Skin of body (tissue), 2 donors: ENCODE data around the gene FOXO3. TPM values are rescaled to one million over a fixed set of nuclear protein-coding genes. Genes with fewer than 3 reads are reported as not detected.
"Not testable (repeated sequence)": the region's sequence is repeated elsewhere in the genome, so short reads cannot be mapped to it uniquely, and the experiment has no call there.

Experiments
- DNase-seq: peaks from one replicate; lab custom pipeline; 2025; lab: John Stamatoyannopoulos, UW
- total RNA-seq: library from RNA; depleted of rRNA; stranded (reverse); fragments of >200 nt; gene quantifications from one replicate; pipeline ENCODE4 v1.2.3, GENCODE V29; 2014

Gene FOXO3
- total RNA-seq, 1 donor from 2014 or later = 48.8 TPM

DNA sequence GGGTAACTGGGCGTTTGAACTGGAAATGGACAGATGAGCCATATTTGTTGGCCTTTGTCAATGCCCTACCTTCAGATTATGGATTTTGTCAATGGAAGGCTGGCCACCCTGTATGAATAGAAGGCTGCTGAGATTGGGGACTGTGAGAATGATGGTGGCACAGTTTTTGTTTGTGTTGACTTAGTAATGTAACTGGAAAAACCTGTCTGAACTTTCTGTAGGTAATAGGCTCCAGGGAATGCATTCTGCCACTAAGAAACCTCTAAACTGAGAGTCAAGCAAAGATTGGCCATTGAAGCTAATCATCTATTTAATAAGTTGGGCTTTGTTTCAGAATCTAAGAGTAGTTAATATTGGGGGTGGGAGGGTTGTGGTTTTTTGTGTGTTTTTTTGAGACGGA is 97.5 kb downstream of the FOXO3 start:
- DNase-seq = no peak

DNA sequence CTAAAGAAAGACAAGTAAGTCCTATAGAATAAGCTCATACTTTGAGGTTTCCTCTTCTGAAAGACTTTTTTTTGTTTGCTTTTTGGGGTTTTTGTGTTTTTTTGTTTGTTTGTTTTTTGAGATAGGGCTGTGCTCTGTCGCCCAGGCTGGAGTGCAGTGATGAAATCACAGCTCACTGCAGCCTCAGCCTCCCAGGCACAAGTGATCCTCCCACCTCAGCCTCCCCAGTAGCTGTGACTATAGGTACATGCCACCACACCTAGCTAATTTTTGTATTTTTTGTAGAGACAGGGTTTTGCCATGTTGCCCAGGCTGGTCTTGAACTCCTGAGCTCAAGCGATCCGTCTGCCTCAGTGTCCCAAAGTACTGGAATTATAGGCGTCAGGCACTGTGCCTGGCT is 98.1 kb downstream of the FOXO3 start:
- not testable (repeated sequence) for DNase-seq

DNA sequence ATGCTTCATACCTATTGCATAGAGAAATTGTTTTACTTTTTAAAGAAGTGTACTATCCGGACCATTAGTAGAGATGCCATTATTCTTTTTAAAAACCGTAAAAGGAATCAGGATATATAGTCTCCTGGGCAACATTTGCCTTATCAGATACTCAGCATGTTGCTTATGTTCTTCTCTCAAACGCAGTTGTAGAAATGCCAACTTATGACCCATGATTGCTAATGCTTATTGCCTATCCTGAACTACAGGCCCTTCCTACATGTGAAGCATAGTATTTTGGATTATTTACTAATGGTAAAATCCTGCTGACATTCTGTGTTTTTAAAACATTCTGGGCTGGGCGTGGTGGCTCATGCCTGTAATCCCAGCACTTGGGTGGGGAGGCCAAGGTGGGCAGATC is 99.5 kb downstream of the FOXO3 start:
- no peak for DNase-seq

DNA sequence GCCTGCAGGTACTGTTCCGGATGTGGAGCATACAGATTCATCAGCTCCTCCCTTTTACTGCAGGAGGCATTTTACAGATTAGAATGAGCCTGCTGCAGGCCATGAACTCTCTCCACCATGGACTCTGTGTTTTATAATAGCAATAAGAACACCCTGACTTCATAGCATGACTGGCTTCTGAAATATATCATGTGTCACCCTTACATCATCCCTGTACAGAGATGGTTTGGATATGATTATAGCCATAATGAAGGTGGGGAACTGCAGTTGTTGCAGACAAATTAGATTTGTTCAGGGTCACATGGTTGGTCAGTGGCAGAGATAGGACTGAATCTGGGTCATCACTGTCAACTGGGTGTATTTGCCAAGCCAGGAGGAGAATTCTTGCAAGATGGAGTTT is 100.7 kb downstream of the FOXO3 start:
- DNase-seq = no peak

DNA sequence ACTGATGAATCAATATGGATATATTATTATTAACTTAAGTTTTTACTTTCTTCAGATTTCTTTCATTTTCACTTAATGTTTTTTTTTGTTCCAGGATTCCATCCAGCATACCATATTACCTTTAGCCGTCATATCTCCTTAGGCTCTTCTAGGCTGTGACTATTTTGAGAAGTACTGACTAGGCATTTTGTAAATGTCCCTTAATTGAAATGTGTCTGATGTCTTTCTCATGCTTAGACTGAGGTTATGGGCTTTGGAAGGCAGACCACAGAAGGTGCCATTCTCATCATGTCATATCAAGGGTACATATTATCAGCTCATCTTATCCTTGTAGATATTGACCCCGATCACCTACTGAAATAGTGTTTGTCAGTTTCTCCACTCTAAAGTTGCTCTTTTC is 101.3 kb downstream of the FOXO3 start:
- no peak for DNase-seq

DNA sequence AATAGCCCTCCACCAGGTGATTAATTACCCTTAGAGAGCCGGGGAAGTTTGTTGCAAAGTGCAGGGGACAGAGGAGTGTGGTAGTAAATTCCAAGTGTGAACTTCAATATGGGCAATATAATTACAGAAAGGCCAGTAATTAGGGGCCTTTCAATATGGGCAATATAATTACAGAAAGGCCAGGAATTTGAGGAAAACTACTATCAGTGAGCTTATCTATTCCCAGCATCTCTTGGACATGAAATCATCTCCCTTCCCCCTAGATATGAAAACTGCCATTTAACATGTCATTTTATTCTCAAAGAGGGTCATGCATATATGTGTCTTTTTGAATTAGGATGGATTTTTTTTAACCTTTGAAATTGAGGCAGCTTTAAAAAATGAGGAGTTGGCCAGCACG is 102.0 kb downstream of the FOXO3 start:
- no peak for DNase-seq

DNA sequence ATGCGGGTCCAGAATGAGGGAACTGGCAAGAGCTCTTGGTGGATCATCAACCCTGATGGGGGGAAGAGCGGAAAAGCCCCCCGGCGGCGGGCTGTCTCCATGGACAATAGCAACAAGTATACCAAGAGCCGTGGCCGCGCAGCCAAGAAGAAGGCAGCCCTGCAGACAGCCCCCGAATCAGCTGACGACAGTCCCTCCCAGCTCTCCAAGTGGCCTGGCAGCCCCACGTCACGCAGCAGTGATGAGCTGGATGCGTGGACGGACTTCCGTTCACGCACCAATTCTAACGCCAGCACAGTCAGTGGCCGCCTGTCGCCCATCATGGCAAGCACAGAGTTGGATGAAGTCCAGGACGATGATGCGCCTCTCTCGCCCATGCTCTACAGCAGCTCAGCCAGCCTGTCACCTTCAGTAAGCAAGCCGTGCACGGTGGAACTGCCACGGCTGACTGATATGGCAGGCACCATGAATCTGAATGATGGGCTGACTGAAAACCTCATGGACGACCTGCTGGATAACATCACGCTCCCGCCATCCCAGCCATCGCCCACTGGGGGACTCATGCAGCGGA is 102.9 kb downstream of the FOXO3 start:
- not testable (repeated sequence) for DNase-seq

DNA sequence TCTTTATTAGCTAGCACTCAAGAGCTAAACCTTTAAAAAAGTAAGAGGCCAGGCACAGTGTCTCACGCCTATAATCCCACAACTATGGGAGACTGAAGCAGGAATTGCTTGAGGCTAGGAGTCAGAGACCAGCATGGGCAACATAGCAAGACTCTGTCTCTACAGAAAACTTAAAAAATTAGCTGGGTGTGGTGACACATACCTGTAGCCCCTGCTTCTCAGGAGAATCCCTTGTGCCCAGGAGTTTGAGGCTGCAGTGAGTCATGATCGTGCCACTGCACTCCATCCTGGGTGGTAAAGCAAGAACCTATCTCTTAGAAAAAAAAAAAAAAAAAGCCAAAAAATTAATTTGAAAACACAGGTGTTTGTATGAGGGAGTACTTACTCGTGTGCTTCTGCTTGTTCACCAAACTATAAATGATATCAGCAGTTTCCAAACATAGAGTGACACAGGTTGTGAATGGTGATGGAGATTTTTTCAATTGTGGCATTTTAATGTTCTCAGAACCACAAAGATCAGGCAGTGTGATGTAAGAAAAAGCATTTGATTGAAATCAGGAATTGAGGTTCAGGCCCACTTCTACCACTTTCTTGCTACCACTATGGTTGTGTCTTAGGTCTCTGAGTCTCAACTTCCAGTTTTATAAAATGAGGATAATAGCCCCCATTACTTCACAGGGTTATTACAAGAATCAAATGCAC is 104.9 kb downstream of the FOXO3 start:
- no peak for DNase-seq

DNA sequence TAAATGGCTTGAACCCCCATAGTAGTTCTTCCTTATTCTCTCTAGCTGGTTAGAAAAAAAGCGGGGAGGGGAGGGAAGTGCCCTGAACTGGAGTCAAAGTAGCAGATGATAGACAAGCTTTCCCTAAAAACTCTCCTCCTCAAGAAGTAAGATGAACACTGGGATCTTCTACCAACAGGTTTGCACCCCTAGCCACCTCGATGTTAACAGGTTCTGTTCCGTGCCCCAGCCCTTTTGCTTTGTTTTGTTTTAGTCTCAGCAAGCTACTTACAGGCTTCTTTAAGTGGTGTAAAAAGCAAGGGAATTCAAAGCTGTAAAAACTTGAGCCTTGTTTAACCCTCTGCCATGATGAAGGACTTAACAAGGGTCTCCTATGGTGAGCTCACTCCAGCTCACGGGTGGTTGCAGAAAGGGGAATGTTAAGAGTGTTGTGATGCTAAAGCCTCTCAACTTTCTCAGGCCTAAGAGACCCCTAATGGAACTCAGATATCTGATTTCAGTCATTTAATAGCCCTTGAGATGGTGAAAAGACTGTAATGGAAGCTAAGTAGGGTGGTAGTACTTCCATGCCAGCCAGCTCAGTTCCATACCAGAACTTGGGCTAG is 106.0 kb downstream of the FOXO3 start:
- no peak for DNase-seq

DNA sequence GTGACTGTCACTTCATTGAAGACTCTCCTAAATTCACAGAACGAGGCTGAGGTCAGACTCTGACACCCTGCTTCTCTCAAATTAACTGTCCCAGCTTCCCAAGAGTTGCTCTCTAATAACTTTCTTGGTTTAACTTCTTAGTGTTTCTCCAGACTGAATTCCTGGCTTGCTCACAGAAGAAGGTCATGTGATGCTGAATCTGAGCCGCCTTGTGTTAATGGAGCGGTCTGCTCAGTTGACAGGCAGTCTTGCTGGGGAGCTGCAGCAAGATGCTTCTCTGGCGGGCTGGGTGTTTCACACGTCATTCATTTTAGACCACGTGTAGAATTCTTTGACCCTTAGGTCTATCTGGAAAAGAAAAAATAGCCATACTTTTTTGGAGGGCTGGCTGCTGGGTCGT is 107.3 kb downstream of the FOXO3 start:
- peak; percentile 33 for DNase-seq

DNA sequence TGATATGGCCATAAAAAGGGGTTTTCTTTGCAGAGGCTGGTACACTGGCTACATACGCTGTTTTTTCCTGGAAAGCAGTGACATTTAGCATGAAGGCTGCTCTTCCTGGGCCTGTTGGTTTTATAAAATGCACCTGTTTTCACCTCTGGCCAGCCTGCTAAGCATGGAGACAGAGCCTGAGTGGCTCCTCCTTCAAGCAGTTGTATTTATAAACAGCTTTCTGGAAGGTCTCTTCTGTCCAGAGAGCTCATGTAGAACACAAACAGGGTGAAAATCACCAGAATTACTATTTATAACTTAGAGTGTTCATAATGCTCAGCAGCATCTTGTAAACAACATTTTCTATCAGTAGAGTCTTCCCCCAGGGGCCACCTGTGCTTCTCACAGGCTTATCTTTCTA is 109.0 kb downstream of the FOXO3 start:
- no peak for DNase-seq

DNA sequence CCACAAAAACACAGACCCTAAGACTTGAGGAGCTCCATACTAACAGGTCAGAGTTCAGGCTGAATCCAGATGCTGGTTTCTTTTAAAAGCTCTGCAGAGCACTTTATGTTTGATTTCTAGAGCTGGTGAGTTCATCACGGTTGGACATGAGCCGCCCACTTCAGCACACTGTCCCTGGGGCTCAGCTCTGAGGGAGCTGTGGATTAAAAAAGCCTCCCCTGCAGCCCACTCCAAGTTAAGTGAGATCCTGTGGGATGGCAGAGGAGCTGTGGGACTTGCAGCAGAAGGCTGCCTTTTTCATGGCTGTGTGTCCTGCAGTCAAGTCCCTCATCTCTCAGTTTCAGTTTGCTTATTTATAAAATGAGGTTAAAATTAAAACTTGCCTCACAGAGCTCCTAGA is 110.5 kb downstream of the FOXO3 start:
- DNase-seq = no peak

DNA sequence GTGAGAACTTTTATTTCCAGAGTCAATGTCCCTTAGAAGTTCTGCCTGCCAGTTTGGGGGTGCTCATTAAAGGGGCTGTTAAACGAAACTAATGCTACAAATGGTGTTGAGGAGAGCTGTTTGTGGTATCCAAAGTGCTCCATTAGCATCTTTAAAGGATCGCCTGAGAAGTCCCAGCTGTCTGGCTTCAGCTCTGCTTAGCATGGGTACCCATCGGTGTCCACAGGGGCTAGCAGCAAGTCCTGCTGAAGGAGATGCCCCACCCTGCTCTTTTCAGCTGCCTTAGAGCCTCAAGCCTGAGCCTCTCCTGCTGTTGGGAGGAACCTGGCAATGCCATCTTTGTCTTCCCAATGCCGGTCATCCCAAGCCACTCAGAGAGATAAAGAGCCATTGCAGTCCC is 111.1 kb downstream of the FOXO3 start:
- DNase-seq = no peak

DNA sequence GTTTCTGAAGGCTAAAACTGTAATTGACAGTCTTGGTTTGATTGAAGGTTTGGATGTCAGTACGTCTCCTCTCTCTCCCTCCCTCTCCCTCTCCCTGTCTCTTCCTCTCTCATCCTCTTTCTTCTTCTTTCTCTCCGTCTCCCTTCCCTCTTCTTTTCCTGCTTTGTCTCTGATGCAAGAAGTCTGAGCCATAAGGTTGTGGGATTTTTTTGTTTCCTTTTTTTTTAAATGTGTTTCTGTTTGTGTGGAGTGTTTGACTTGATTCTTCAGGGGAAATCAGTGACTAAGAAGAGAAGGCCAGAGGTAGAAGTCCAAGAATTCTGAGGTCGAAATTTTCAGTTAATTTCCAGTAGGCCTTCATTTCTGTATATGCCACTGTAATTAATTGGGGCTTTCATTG is 111.9 kb downstream of the FOXO3 start:
- no peak for DNase-seq

DNA sequence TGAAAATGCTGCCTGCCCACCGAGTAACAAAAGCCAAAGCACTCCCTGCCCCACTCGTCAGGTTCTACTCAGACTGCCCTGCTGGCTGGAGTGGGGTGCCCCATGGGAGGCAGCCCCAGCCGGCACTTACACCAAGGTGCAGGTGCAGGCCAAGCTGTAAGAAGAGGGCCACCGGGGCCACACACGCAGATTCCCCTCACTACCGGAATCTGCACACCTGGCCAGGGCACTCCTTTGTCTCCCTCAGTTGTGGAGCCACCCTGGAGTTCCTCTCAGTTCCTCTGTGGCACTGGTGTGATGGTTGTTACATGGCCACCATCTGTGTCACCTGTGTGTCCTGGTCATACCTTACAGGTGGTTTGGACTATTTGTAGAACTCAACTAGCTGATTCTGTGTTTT is 112.4 kb downstream of the FOXO3 start:
- no peak for DNase-seq

DNA sequence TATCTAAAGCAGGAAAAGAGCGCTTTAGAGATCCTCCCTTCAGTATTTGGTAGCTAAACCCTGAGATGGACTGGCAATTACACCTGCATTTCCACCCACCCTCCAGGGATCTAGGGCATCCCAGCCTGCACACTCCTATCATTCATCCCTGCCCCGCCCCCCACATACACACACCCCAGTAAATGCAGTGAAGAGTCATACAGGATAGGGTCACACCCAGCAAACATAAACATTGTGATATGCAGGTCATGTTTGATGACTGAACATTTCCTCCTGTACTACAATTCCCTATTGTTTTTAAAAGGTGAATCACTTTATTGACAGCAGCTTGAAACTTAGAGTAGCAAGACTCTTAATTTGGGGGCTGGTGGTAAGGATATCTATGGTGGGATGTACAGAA is 112.9 kb downstream of the FOXO3 start:
- no peak for DNase-seq

DNA sequence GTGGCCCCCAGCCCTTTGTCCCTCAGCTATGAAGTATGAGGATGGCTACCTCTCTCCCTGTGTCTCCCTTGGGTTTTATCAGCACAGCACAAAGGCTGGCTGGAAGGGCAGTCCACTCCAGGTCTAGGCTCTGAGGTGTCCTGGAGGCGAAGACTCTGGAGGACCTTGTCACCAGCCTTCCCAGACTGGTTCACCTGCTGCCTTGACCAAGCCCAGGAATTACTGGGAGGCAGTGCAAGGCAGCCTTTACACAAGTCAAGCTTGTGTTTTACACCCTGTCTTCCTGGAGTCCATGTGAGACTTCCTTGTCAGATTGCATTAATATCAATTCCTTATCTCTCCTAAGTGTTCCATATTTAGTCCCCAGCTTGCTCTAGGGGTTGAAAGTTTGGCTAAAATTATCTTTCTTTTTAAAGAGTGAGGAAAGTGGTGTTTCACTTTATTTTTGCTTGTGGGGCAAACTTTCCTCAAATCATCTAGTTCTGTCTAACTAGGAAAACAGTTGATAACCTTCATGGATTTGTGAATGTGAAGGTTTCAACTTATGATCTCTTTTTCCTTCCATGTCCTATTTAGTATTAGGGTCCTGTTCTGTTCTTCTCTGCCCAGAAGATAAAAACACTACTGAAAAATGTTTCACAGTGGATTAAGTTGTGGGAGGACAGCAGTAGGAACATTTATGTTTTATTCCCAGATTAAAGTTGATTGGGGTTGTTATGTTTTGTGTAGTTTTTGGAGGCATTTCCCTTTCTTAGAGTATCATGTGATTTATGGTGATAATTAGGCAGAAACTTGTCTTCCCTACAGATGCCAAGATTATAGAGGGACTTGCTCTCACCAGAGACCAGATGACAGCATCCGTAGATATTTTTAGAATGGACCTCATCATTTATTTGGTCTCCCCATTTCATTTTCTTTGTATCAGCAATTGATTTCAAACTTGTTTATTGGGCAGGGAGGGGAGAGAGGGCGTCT is 114.8 kb downstream of the FOXO3 start:
- peak; percentile 39 for DNase-seq

DNA sequence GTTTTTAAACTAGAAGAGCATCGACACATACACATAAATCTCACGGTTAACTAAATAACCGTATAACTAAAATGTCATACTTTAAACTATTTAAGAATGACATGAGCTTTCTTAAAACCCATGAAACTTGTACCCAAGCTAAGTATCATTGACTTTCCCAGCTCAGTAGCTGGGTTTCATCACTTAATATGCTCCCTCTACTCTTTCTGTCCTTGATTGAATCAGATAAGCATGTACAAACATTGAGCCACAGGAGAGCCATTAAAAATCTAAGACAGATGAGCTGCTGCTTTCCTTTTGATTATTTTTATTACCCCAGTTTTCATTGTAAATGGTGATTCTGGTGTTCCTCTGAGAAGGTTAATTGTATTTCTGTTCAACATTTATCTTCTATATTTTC is 115.8 kb downstream of the FOXO3 start:
- no peak for DNase-seq

DNA sequence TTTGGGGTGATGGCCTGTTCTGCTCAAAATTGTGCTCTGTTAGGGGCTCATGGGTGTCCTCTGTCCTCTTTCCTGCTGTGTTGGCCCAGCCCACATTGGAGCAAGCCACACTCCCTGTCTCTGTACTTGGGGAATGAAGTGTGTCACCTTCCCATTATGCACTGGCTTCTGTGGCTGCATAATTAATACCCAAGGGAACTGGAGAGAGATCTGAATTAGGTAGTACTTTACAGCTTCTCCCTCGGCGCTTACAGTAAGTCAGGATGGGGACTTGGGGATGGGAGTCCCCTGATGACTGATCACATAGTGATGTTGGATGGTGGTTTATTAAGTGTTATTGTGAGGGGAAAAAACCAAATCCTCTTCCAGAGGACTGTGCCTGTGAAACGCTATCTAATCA is 116.6 kb downstream of the FOXO3 start:
- DNase-seq = no peak

DNA sequence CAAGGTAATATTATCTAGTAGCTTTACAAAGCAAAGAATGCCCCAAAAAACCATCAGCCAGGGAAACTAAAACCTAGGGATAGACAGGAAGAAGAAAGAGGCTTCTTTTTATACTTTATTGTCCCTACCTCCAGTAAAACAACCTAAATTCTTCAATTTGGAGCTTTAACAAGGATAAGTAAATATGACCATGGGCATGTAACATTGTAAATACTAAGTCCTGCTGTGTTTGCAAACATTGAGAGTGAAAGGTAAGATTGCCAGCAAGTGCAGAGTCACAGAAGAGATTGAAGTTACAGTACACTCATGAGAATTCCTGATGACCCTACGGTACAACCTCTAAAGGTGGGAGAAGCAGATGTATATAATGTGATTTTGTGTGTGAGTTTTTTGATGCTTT is 117.2 kb downstream of the FOXO3 start:
- no peak for DNase-seq

DNA sequence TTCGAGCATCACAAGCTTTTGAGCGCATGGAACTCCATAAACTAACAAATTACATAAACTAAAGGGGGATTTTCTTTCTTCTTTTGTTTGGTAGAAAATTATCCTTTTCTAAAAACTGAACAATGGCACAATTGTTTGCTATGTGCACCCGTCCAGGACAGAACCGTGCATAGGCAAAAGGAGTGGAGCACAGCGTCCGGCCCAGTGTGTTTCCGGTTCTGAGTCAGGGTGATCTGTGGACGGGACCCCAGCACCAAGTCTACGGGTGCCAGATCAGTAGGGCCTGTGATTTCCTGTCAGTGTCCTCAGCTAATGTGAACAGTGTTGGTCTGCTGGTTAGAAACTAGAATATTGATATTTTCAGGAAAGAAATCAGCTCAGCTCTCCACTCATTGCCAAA is 119.6 kb downstream of the FOXO3 start:
- DNase-seq = not testable (repeated sequence)

DNA sequence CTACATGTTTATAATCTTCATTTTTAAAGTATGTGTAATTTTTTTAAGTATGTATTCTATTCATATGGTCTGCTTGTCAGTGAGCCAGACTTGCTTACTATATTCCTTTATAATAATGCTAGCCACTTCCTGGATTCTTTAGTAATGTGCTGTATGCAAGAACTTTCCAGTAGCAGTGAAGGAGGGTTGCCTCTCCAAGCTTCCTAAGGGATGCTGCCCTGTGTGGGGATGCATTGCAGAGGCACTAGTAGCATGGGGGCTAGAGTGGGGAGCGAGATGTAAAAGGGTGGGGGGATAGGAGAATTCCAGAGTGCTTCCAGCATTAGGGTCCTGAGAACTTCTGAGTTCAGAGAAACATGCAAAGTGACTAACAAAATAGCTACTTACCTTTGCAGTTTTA is 121.0 kb downstream of the FOXO3 start:
- not testable (repeated sequence) for DNase-seq
